Calu3 (cell line): ENCODE results near the gene GALK1. TPM values are rescaled to one million over a fixed set of nuclear protein-coding genes. Genes with fewer than 3 reads are reported as not detected.
"Not testable (repeated sequence)": the region's sequence is repeated elsewhere in the genome, so short reads cannot be mapped to it uniquely, and the experiment has no call there.

Experiments used
- BruUV-seq: library from RNA; stranded (reverse); fragments of 400-500 nt; replicated peaks from 2 replicates; lab custom pipeline; 2021; lab: Mats Ljungman, UMichigan
- CTCF ChIA-PET: fragments of 300-600 bp; sonication (Branson Sonifier 250); formaldehyde crosslinking; loops from one replicate; lab custom pipeline; 2022; ENCODE audit warnings: antibody characterized with exemption; lab: Charles Lee
- DNase-seq: peaks from one replicate; pipeline ENCODE4 v3.0.0; 2022
- H3K27ac Mint-ChIP-seq: one replicate; pipeline ENCODE4 v1.8.0; 2022; ENCODE audit warnings: mixed read lengths; ENCODE audit not compliant: unreplicated experiment
- H3K27me3 Mint-ChIP-seq: one replicate; pipeline ENCODE4 v1.8.0; 2022; ENCODE audit warnings: mixed read lengths; ENCODE audit not compliant: unreplicated experiment
- H3K36me3 Mint-ChIP-seq: one replicate; pipeline ENCODE4 v1.8.0; 2022; ENCODE audit warnings: mild to moderate bottlenecking, moderate library complexity, mixed read lengths; ENCODE audit not compliant: insufficient read depth, unreplicated experiment
- H3K4me1 Mint-ChIP-seq: one replicate; pipeline ENCODE4 v1.8.0; 2022; ENCODE audit warnings: mild to moderate bottlenecking, low read depth, mixed read lengths; ENCODE audit not compliant: unreplicated experiment
- H3K4me3 Mint-ChIP-seq: one replicate; pipeline ENCODE4 v1.8.0; 2022; ENCODE audit warnings: mild to moderate bottlenecking, low read depth, moderate library complexity, mixed read lengths; ENCODE audit not compliant: unreplicated experiment
- H3K9me3 Mint-ChIP-seq: one replicate; pipeline ENCODE4 v1.8.0; 2022; ENCODE audit warnings: low read depth, mixed read lengths; ENCODE audit not compliant: unreplicated experiment
- intact Hi-C: fragments of 100-400 bp; cut with micrococcal nuclease; formaldehyde crosslinking; loops from one replicate; pipeline ENCODE4 v1.10.0; 2022; ENCODE audit not compliant: unreplicated experiment
- total RNA-seq: library from RNA; stranded (reverse); gene quantifications from 2 replicates; pipeline ENCODE4 v1.2.3, GENCODE V29; 2022
- TF ChIP-seq, protein P1 (sequence below): fragments of 200-600 bp; IDR thresholded peaks from one replicate; pipeline ENCODE4 v1.8.0; 2022; ENCODE audit warnings: antibody characterized with exemption; ENCODE audit not compliant: unreplicated experiment

Gene GALK1
- total RNA-seq, 1 experiment from 2014 or later: 20.4 TPM

DNA sequence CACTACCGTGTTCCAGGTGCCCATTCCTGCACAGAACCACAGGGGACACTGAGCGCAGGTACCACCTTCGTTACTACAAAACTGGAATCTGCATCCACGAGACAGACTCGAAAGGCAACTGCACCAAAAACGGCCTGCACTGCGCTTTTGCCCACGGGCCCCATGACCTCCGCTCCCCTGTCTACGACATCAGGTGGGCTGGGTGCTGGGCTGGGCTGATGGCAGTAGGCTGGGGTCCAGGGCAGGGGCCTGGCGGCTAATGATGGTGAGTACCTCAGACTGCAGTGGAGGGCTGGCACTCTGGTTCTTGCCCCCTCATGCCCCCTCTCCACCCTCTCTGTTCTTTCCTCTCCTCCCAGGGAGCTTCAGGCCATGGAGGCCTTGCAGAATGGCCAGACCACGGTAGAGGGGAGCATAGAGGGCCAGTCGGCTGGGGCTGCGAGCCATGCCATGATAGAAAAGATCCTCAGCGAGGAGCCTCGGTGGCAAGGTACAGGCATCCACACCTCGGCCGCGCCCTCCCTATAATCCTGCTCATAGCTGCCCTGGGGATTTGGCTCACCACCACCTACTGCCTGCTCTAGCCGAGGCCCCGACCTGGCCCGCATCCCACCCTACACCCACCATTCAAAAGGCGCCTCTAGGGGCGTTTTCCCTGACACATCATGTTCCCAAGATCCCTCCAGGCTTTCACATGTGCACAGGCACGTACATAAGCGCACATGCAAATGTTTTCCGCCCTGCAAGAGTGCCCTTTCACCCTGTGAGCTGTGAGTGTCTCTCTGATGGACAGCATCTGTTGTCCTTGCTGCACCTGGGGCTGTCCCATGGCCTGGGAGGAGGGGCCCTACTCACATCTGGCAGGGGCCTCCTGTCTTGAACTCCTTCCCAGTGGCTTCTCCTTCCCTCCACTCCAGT is 47.4 kb upstream of the GALK1 start:
- intact Hi-C loops: no loop called here
- BruUV-seq: no TSS peak

DNA sequence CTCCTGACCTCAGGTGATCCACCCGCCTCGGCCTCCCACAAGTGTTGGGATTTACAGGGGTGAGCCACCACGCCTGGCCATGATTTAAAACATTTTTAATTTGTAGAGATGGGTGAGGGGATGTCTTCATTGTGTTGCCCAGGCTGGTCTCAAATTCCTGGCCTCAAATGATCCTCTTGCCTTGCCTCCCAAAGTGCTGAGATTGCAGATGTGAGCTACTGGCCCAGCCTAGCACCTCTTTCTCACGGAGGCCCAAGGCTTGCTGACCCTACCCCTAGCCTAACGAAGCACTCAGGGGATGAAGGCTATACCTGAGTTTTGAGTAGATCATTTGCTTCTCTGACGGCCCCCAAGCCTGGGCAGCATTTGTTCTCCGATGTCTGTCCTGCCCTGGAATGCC is 46.2 kb upstream of the GALK1 start:
- Mint-ChIP-seq H3K9me3 (no peaks in the 10 kb centered on the region), H3K4me1 (no peaks in the 10 kb centered on the region), H3K27me3 (no peaks in the 10 kb centered on the region), H3K27ac (no peak overlapping the region), H3K36me3 (peaks cover 9% of the 10 kb centered on the region), H3K4me3 (no peak overlapping the region)
- intact Hi-C loops: no loop called here
- no peak for DNase-seq
- TF ChIP-seq, protein P1, sequence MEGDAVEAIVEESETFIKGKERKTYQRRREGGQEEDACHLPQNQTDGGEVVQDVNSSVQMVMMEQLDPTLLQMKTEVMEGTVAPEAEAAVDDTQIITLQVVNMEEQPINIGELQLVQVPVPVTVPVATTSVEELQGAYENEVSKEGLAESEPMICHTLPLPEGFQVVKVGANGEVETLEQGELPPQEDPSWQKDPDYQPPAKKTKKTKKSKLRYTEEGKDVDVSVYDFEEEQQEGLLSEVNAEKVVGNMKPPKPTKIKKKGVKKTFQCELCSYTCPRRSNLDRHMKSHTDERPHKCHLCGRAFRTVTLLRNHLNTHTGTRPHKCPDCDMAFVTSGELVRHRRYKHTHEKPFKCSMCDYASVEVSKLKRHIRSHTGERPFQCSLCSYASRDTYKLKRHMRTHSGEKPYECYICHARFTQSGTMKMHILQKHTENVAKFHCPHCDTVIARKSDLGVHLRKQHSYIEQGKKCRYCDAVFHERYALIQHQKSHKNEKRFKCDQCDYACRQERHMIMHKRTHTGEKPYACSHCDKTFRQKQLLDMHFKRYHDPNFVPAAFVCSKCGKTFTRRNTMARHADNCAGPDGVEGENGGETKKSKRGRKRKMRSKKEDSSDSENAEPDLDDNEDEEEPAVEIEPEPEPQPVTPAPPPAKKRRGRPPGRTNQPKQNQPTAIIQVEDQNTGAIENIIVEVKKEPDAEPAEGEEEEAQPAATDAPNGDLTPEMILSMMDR: no peak
- no TSS peak for BruUV-seq
- CTCF ChIA-PET: no interaction called here

More for the DNA sequence above, 47.4 kb upstream of the GALK1 start:
- Mint-ChIP-seq H3K9me3 (no peaks in the 10 kb centered on the region), H3K36me3 (peaks cover 14% of the 10 kb centered on the region), H3K27ac (no peak overlapping the region), H3K27me3 (no peaks in the 10 kb centered on the region), H3K4me1 (no peaks in the 10 kb centered on the region), H3K4me3 (no peak overlapping the region)
- TF ChIP-seq, protein P1: no peak
- no peak for DNase-seq
- CTCF ChIA-PET: interaction anchor here (0.6 kb wide), 1 partner anchor 213 kb away, joined by 5 read pairs; no protein-coding TSS in a partner anchor

DNA sequence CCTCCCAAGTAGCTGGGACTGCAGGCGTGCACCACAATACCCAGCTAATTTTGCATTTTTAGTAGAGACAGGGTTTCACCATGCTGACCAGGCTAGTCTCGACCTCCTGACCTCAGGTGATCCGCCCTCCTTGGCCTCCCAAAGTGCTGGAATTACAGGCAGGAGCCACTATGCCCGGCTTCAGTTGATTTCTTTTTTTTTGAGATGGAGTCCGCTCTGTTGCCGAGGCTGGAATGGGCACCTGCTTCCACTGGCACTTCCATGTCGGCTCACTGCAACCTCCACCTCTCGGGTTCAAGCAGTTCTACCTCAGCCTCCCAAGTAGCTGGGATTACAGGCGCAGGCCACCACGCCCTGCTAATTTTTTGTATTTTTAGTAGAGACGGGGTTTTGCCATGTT is 45.8 kb upstream of the GALK1 start:
- H3K27ac Mint-ChIP-seq, H3K4me1 Mint-ChIP-seq, H3K27me3 Mint-ChIP-seq, H3K9me3 Mint-ChIP-seq, CTCF ChIA-PET, BruUV-seq, intact Hi-C loops, DNase-seq, H3K4me3 Mint-ChIP-seq: not testable (repeated sequence)
- peaks cover 11% of the 10 kb centered on the region for H3K36me3 Mint-ChIP-seq

DNA sequence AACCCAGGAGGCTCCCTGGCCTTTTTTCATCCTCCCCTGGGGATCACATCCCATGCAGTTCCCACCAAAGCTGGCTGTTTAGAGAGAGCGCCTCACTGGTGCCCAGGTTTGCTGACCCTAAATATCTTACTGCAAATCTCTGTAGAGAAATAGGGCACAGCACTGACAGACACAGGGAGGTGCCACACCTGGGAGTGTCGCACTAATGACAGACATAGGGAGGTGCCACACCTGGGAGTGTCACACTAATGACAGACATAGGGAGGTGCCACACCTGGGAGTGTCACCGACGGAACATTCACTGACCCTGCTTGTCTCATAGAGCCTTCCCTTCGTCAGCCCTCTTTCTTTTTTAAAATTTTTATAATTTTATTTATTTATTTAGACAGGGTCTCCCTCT is 45.2 kb upstream of the GALK1 start:
- Mint-ChIP-seq H3K27ac (no peak overlapping the region), H3K36me3 (peaks cover 11% of the 10 kb centered on the region), H3K27me3 (no peaks in the 10 kb centered on the region), H3K9me3 (no peaks in the 10 kb centered on the region), H3K4me1 (no peaks in the 10 kb centered on the region), H3K4me3 (no peak overlapping the region)
- CTCF ChIA-PET: no interaction called here
- intact Hi-C loops: no loop called here
- TF ChIP-seq, protein P1: no peak
- no TSS peak for BruUV-seq
- DNase-seq: no peak
